HG03558 (cell line): ENCODE data around the gene DMAC2L.
"Not testable (repeated sequence)": the region's sequence is repeated elsewhere in the genome, so short reads cannot be mapped to it uniquely, and the experiment has no call there.

ENCODE experiments used
- ATAC-seq: cut with Tn5 transposase; IDR thresholded peaks from one replicate; pipeline ENCODE4 v1.9.1; 2021; ENCODE audit warnings: moderate number of reproducible peaks; ENCODE audit not compliant: unreplicated experiment; ENCODE audit errors: extremely low read depth

Gene DMAC2L, protein sequence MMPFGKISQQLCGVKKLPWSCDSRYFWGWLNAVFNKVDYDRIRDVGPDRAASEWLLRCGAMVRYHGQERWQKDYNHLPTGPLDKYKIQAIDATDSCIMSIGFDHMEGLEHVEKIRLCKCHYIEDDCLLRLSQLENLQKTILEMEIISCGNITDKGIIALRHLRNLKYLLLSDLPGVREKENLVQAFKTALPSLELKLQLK

DNA sequence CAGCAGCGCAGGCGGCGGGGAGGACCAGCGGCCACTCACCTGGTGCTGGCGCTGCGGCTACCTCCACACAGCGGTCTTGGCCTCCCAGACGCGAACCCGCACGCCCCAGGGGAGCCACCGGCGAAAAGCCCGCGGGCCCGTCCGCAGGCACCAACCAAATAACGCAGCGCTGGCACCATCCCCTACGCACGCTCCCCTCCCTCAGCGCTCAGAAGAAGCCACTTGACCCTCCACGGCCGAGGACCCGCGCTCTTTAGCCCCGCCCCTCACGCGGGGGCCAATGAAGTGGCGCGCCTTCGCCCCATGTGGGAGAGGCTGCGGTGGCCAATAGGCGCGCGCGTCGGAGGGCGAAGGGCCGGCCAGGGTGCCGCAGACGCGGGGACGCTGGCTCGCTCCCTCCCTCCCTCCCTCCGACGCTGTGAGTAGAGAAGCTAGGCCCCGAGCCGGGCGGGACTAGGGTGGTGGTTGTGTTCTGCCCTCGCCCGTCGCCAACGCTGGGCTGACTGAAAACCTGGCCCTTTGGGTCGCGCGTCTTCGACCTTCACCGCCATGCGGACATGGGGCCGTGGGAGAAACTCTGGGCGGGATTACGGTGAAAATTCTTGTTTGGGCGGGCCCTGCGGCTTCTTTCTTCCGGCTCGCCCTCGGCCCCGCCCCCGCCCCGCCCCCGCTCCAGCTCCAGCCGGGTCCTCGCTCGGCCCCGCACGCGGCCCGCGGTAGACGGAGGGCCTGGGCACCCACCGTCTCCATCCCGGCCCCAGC is at the start of gene DMAC2L, which contains the start of gene L2HGDH:
Gene DMAC2L, plus strand, starts transcription at position 353 of the 762 bp plus-strand sequence. CDS start 9,164 bp downstream, outside the sequence.
Gene L2HGDH, minus strand, starts transcription at position 258 of the 762 bp plus-strand sequence. Its CDS starts 79 bp downstream, at position 179.
- ATAC-seq = peak; percentile 67

DNA sequence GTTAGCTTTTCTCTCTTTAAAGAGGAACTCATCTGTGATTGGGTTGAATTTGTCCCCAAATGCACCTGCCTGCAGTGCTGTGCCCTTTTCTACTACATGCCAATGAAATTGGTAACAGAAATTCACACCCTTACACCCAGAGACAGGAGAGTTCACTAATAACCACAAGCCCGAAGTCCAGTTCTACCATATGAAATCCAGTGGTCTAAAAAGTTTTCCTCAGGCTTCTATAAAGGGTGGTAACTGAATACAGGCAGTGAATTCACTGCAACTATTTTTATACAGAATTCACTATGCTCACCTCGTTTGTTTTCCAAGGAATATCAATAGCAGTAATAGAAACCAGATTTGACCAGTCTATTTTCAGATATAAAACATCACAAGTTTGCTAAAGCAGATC is 49.3 kb upstream of the DMAC2L start:
- ATAC-seq = no peak

DNA sequence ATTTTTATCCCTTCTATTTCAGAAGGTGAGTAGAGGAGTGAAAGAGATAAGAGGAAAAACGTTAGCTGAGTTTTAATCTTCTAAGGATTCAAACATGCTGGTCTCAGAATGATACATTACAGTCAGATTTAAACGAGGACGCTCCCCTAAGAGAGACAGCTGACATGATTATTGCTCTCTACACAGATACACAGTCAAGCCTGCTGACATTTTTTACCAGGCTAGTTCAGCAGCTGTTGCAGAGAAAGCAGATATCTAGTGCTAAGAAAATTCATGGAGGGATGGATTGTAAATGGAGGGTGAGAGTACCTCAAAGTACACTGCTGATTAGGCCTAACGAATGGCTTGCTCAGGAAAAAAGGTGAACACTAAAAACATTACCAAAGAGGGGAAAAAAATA is 48.8 kb upstream of the DMAC2L start:
- ATAC-seq = no peak

DNA sequence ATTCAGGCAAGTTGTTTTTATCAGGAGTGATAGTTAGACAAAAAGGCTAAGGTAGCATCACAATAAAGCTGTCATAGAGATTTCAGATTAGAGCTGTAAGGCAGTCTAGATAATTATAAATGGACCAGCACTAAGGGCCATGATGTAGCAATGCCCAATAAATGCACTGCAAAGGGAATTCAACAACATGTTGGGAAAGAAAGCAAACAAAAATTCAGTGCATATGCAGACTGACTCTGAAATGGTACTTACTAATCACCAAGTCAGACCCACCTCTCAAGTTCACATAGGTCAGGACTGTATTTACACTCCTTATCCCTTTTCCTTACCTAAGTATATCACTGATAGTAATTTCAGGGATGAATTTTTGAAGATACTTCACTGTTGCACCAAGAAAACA is 47.1 kb upstream of the DMAC2L start:
- no peak for ATAC-seq

DNA sequence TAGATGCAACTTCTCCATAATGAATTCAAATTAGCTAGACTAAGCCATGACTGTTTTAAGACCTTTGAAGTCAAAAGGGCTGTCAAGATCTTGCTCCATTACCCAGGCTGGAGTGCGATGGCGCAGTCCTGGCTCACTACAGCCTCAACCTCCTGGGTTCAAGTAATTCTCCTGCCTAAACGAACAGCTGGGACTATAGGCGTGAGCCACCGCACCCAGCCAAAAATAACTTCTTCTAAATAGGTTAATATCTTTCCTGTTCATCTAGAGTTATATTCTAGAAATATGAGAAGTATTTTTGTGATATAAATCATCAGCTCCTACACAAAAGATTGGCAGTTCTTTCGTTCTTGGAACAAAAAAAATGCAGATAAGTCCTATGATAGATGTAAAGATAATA is 41.2 kb upstream of the DMAC2L start:
- no peak for ATAC-seq

DNA sequence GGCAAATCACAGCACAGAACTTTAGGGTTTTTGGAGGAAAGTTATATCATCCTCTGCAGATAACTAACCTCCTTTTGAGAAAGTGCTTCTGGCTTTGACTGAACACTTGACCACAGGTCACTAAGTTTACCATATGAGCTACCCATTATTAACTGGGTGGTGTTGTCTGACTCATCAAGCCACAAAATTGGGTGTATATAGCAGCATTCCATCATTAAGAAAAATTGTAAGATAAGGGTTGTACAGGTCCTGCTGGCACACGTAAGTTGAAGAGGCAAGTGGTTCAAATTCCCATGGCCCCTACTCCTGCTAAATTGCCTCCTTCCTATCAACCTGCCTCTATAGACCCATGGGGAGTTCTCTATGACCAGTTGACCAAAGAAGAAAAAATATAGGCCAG is 39.6 kb upstream of the DMAC2L start:
- ATAC-seq = no peak

DNA sequence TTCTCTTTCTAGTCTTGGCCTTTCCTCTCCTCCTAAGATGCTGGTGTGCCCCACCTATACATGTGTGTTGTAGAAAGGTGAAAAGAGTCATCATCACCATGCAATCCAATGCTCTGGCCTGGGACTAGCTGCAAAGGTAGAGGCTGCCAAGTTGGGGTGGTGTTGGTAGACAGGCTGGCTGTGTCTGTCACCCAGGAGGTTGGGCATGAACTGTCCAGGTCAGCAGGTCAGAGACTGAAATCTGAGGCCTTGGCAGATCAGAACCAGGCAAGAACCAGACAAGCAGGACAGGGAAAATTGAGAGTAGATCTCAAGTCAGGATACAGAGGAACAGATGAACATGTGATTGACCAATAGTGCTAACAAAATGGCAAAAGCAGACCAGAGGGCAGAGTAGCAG is 26.3 kb upstream of the DMAC2L start:
- no peak for ATAC-seq

DNA sequence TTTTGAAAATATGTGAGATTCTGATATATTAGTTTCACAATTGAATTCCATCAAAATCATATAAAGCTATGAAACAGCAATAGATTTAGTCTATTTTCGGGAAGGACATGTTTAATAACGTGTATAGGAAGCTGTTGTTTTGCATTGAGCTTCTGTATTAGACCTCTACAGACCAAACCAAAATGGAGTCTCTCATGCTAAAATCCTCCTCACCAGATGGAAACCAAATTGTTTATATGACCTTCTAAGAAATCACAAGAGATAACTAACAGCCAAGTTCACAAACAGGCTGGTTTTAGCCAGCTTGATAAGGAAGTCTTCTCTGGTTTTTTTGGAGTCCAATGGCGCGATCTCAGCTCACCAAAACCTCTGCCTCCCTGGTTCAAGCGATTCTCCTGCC is 24.0 kb upstream of the DMAC2L start:
- ATAC-seq = no peak

DNA sequence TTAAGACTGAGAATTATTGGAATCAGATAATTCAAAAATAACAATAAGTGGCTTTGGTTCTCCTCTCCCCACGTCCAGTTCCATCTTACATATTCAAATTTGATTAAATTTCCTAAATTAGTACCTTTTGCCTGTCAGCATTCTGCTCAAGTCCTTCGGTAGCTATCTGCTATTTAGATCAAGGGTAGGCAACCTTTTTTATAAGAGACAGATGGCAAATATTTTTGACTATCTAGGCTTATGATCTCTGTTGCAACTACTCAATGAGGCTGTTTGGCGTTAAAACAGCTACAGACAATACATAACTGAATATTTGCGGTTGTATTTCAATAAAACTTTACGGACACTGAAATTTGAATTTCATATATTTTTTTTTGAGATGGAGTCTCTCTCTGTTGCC is 21.8 kb upstream of the DMAC2L start:
- ATAC-seq = no peak

DNA sequence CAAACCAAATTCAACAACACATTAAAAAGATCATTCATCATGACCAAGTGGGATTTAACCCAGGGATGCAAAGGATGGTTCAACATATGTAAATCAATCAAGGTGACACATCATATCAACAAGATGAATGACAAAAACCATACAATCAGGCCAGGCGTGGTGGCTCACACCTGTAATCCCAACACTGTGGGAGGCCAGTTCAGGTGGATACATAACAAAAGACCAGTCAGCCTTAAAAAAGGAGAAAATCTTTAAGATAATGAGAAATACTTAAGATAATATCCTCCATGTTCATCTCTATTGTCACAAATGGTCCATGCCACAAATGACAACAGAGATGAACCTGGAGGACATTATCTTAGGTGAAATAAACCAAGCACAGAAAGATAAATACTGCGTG is 12.5 kb upstream of the DMAC2L start:
- ATAC-seq = no peak

DNA sequence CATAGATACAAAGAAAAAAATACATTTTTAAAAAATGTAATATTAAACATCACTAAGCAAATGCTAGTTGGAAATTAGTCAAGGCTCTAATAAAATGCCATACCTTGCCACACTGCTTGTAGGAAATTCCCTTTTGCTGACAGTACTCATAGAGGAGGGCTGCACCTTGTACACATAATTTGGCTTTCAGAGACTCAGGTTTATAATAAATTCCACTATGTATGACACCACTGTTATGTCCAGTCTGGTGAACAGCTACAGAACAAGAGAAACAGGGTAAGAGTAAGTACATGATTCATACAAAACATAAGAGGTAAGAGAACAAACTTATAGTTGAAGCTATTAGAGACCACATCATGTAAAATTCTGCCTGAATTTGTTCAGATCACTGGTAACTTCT is 10.2 kb upstream of the DMAC2L start:
- no peak for ATAC-seq

DNA sequence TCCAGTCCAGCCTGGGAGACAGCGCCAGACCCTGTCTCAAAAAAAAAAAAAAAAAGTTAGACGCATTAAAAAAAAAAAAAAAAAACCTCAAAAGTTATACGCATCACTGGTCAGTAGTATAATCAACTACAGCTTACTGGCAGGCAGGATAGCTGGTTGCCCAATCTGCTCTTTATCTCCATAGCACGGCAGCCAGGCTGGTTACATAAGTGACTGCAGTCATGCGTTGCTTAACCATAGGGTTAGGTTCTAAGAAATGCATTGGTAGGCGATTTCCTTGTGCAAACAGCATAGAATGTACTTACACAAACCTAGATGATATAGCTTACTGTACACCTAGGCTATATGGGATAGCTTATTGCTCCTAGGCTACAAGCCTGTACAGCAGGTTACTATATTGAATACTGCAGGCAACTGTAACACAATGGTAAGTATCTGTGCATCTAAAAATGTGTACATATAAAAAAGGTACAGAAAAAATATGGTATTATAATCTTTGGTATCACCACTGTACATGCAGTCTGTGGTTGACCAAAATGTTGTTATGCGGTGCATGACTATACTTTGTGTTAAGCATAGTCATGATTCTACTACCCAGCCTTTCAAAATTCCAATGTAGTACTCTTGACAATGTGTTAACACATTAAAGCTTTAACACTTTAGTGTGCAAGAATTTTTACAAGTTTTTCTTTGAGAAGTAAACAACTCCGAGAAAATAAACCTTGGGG is 8.2 kb upstream of the DMAC2L start:
- ATAC-seq = no peak

DNA sequence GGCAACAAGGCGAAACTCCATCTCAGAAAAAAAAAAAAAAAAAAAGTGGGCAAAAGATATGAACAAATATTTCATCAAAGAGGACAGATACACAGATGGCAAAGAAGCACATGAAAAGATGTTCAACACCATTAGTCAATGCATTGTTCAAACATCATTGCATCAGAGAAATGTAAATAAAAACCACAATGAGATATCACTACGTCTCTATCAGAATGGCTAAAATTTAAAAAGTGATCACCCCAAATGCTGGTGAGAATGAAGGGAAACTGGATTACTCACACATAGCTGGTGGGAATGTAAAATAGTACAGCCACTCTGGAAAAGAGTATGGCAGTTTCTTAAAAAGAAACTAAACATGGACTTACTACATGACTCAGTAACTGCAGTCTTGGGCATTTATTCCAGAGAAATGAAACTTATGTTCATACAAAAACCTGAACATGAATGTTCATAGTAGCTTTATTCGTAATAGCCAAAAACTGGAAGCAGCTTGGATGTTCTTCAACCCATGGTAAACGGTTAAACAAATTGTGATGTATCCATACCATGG is 3.7 kb upstream of the DMAC2L start:
- ATAC-seq = no peak

DNA sequence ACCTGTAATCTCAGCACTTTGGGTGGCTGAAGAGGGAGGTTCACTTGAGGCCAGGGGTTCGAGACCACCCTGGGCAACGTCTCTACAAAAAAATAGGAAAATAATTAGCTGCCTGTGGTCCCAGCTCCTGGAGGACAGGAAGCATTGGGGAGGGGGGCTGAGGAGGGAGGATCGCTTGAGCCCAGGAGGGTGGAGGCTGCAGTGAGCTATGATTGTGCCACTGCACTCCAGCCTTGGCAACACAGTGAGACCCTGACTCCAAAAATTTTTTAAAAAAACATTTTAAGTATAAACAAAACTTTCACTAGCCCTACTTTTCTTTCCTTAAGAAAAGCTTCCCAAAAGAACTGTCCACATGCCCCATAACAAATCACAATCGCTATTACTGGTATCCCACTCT is 1.7 kb upstream of the DMAC2L start:
- ATAC-seq = no peak

DNA sequence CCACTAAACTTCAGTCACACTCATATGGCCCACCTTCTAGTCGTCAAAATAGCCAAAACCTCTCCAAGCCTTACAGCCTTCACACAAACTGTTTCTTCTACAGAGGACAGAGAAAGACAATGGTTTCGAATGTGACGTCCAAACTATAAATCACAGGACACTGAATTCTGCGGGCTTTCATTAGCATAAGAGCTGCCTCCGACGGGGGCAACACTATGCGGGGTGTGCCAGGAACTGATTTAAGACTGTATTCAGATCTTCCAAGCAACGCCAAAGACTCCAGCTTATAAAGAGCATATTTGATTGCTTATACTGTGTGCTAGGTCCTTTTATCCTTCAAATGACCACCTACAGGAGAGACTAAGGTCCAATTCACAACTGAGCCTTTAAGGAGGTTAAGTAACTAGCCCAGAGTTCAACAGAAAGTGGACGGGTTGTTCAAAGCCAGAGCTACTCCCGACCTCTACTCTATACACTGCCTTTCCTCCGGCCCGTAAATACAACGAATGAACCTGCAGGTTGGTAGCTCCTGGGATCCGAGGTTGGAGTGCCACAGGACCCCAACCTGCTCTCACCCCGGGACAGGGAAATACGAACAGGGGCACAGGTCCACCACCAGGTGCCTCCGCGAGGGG is 670 bp upstream of the DMAC2L start:
- no peak for ATAC-seq

DNA sequence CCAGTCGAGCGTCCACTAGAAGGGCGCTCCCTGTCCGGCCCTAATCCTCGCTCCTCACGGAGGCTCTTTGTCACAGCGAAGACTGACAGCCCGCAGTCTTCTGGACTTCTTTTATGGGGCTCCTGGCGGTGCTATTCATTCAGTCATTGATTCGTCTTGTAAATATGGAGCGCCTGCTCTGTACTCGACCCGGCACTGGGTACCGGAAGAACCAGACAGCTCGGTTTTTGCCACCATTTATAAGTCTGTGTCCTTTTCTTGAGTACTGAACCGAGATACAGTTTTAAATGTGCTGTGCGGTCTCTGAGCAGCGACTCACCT is 570 bp downstream of the DMAC2L start:
- ATAC-seq = peak; percentile 10

DNA sequence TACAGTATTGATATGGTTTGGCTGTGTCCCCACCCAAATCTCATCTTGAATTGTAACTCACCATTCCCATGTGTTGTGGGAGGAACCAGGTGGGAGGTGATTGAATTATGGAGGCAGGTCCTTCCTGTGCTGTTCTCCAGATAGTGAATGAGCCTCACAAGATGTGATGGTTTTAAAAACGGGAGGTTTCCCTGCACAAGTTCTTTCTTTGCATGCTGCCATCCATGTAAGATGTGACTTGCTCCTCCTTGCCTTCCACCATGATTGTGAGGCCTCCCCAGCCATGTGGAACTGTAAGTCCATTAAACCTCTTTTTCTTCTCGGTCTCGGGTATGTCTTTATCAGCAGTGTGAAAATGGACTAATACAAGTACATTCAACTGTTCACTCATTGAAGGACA is 2.0 kb downstream of the DMAC2L start:
- ATAC-seq = not testable (repeated sequence)

DNA sequence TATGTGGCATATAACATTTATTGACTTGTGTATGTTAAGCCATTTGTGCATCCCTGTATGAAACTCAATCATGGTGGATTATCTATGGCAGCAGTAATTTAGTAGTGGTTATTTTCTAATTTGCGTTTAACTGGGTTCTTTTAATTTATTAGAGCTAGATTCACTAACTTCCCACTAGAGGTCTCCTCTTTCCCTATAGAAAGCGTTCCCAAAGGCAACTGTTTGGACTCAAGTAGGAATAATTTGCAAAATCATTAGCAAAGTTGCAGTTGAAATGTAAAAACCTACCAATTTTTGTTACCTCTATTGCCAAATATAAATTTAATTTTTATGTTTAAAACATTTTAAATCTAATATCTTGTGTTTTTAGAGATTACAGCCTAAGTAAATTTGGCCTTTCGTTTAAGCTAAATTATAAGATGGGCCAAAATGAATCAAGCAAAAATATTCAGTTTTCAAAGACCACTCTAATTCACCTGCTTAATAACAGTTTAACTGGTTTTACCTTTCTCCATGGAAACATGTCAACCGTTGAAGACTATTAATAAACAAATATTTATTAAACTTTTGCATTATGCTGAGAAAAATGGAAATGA is 6.0 kb downstream of the DMAC2L start:
- no peak for ATAC-seq

DNA sequence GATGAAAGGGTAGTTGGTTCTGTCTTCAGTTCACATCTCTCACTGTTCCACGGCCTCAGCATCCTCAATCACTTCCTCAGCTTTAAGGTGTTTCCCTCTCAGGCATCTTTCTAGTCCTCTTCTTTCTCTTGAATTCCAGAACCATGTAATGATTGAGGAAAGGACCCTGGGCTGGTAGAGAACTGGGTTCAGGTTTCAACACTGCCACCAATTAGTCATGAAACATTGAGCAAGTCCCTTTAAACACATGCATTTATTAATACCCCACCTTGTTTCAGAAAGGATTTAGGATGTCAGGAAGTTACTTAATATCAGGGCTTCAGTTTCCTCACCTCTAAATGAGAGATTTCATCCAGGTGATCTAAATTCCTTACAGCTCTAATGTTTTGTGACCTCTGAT is 7.2 kb downstream of the DMAC2L start:
- no peak for ATAC-seq

DNA sequence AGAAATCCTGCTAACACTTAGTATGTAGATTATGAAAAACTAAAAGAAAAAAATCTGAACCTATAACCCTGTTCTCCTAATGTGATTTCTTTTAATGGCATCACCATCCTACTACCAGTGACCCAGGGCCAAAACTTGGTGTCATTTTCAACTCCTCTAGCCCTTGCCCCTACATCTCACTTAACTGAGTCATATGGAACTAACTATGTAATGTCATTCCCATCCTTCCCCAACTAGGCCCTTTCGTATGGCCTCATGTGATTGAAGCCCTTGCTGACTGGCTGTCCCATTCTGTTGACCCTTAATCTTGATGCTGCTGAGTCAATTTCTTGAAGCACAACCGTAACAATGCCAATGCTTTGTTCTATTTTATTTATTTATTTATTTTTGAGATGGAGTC is 7.6 kb downstream of the DMAC2L start:
- ATAC-seq = no peak
